ENCODE results near the gene CNPPD1.

The CNPPD1 gene
- 68.2 to 99.8 reads per million in 2 experiments for total RNA-seq

DNA sequence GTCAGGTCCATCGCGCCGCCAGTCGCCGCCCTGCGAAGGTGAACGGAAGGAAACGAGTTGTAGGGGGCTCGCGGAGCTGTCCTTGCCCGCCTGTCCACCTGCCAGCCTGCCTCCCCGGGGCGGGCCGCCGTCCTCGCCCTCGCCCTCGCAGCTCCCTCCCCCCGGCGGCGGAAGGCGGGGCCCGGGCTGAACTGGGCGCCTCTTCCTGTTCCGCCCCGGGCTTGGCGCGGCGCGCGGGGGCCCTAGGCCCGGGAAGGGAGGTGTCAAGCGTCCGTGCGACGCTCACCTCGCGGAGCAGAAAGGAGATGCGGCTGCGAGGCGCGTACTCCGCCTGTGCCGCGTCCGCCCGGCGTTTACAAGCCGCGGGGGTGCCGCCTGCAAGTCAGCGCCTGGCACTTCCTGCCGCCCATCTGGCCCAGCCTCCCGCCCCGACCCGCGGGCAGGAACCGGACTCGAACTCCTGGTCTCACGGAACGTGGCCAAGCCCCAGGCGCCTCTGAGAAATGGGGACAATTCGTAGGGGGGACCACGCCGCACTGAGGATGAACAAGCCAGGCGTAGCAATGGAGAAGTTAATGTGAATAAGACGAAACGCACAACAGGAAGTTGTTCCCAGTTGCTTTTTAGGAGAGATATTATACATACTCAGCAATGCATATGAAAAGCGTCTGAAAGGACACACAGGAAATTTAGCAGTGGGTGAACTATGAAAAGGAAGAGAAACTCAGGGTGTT is at the start of gene CNPPD1:
Gene CNPPD1, minus strand, starts transcription at position 108 of the 734 bp plus-strand sequence. Its CDS starts 97 bp downstream, at position 11.
- DNase-seq (ENCODE audit: low read depth) = peak; percentile 79

DNA sequence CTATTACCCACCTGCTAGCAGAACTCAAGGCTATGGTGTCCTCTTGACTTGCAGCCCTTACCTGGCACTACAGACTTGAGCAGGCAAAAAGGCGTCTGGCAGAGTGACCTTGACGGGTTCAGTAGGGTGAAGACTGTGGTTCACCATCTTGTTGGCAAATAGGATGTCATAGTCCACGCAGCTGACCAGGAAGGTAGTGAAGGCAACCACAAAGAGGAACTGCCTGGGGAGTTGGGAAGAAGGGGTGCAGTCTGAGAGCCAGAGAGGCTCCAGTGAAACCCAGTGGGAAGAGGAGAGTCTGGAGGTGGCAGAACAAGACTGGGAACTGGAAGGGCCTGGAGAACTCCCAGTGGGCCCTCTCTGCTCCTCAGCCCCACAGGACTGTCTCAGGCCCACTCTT is 48.6 kb upstream of the CNPPD1 start:
- DNase-seq (ENCODE audit: low read depth) = no peak

DNA sequence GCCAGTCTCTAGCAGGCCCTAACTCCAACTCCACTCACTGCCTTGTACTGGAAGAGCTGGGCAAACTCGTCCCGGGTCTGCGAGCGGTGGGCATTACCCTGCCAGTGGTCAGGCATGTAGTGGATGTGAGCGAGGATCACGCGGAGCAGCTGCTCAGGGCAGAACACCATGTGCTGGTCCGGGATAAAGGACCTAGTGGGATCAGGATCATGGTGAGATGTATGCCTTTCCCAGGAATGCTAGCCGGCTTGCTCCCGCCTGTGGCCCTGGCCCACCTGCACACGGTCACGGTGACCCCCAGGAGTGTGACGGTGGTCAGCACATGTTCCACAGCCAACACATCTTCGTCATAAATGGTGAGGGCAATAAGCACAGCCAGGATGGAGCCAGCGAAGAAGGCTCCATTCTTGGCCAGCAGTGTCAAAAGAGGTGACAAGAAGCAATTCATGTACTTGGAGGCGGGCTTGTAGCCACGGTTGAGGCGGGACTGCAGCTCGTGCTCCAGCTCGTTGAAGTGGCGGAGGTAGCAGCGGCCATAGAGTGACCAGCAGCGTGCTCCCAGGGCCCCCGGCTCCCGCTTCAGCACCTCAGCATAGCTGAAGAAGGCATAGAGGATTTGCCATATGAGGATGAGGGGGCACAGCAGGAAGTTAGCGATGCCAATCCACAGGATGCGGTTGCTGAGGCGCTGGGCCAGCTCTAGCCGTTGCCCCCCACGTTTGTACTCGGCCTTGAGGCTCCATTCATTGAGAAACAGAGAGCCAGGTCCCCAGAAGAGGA is 47.3 kb upstream of the CNPPD1 start:
- DNase-seq (ENCODE audit: low read depth) = no peak

DNA sequence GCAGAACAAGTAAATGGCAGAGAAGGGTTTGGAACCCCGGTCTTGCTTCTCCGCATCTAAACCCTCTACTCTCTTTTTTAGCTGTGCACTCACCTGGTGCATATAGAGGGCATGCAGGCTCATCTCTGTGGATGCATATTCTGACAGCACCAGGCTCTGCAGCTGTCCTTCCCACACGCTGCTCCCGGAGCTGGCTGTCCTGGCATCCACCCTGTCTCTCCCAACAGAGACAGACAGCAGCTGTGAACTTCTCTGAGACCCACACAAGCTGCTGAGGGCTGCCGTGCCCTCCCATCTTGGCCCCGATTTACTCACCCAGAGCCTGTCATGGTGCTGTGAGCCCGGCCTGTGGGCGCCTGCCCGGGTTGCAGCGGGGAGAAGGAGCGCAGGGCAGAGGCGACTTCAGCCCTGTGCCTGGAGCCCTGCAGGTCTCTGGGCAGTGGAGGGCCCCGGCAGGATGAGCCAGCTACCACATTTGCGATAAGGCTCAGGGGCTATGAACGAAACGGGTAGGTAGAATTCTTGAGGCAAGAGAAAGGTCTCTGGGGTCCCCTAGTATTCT is 45.3 kb upstream of the CNPPD1 start:
- DNase-seq (ENCODE audit: low read depth) = no peak

DNA sequence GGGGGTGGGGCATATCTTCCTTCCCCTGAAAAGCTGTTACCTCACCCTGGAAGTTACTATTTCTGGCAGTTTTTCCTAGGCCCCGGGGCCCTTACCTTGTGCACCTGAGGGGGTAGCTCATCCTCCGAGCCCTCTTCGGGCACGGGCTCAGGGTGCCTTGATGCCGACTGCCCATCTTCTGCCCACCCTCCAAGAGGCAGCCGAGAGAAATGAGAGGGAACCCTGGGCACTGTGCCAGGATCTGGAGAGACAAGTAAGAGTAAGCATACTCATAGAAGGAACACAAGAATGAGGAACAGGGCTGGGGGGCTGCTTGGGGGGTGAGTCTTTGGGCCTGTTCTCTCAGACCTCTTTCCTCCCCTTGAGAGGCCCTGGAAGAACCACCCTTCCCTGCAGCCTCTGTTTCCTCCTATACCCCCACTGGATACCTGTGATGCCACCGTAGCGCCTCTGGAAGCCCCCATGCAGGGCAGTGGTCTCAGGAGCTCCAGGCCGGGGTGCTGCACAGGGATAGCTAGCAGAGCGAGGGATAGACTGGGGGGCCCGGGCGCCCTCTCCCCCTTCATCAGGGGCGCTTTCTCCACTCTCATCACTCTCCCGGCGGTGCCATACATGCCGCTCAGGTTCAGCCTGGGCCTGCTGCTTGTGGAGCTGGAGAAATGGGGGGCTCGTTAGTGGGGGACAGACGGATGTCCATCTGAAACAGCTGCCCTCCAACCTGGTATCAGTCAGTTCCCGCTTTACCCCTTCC is 44.1 kb upstream of the CNPPD1 start:
- DNase-seq (ENCODE audit: low read depth) = no peak

DNA sequence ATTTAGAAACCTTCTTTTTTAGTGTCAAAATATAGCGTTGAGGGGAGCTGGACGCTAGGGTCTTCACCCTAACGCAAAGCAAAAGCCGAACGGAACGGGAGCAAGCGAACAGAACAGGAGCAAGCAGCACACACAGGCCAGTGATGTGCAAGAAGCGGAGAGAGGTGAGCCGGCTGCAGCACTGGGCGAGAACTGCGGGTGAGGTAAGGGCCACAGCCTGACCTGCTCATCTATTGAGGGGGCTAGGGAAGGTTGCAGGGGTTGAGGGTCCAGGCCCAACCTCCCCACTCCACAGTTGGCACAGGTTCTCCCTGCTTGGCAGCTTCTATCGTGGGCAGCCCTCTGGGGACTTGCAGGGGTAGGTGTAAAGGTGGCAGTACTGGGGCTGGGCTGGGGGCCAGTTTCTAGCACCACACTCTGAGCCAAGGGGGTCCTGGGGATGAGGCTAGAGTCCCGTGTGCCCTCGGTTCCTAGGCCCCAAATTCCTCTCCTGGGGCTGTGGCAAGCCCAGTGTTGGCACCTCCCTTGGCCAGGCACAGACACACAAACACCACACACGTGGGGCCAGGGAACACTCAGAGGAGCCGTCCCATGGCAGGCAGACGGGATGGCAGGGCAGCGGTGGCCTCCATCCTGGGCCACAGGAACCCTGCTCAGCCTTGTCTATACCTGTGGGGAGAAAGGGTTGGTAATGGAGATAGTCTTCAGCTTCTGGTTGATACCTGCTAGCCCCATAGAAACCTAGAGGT is 43.2 kb upstream of the CNPPD1 start:
- DNase-seq (ENCODE audit: low read depth) = no peak

DNA sequence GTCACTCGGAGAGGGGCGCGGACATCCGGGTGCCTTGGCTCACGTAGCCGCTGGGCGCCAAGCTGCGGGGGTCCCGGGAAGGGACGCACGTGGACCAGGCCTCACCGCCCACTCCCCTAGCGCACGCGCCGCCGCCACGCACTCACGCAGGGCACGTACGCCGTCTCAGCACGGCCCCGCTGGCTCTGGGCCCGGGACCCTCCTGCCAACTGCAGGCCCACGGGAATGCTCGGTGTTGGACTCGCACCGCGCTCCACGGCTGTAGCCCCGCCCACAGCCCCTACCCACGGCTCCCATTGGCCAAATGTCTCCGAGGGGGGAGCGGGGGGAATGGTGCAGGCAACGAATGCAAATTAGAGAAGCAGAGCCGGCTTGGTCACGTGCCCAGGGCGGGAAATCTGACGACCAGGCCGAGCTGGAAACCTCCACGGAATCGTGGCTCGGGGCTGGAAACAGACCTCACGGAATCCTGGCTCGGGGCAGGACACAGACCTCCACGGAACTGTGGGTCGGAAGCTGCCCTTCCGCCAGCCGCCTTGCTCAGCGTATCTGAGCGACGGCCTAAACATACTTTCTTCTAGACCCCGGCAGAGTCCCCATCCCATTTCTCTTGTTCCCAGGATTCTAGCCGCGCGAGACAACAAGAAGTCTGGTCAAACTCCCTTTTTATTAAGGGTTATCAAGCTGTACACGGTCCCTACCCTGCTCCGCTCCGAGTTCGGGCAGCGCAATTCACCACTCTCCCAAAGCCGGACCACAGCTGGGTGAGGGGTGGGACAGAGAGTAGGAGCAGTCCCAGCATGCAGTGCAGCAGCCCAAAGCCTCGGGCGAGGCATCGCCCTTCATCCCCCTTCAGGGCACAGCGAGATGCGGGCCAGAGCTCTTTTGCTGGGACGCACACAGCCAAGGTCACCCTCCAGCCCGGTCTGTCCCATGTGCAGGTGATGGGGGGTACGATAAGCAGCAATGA is 42.3 kb upstream of the CNPPD1 start, which contains the start of gene ABCB6:
Gene ABCB6, minus strand, starts transcription at position 227 of the 970 bp plus-strand sequence. CDS start 285 bp downstream, outside the sequence.
- DNase-seq (ENCODE audit: low read depth) = peak; percentile 86

DNA sequence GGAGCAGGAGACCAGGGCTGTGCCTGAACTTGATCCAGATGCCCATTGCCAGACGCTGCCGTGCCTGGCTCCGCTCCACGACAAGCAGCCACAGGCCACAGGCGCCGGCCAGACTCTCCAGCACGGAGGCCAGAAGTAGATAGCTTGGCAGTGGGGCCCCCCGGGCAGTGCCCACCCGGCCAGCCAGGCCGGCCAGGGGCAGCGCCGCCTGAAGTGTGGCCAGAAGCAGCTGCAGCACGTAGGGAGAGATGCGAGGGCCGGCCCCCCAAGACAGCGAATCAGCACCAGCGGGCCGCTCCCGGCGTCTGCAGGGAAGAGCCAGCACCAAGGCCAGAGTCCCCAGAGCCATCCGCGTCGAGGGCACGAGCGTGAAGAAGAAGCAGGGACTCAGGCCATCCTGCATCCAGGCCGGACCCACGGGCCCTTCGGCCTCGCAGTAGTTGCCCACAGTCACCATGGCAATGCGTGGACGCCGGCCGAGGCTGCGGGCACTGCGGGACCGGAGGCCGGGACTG is 41.5 kb upstream of the CNPPD1 start:
- no peak for DNase-seq (ENCODE audit: low read depth)

DNA sequence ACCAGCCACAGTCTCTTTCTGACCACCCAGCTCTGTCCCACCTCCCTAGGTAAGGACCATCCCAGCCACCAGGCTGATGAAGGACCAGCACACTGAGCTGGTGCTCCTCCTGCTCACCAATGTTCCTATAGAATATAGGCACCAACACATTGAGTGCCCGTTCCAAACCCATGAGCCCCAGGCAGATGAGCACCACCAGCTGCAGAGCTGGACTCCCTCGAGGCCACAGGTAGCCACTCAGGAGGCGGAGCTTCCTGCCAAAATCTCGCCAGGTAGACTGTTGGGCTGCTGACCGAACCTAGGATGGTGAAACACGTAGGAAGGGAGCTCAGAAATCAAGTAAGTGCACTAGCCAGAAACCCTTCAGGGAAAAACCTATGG is 39.8 kb upstream of the CNPPD1 start:
- no peak for DNase-seq (ENCODE audit: low read depth)

DNA sequence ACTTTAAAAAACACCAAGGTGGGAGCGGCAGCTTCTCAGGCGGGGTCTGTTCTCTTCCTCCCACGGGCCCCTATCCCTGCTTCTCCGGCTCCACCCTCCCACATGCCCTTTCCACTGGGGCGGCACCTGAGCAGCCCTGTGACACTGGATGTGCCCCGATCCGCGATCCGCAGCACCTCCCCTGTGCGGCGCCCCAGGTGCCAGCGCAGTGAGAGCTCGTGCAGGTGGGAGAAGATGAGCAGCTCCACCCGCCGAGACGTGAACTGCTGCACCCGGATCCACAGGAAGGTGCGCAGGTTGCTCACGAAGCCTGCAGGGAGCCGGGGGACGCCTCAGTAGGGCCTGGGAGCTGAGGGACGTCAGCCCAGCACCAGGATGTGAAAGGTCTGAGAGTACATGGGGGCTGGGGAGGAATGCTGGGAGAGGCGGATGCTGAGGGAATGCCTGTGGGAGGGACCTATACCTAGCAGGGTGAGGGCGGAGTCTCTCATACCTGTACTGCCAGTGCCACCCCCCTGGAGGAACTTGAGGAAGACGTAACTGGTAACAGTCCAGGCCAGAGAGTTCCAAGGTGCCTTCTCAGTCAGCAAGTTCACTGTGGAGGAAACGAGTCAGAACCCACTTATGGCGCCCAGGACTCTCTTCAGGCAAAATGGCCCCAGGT is 39.3 kb upstream of the CNPPD1 start:
- no peak for DNase-seq (ENCODE audit: low read depth)

DNA sequence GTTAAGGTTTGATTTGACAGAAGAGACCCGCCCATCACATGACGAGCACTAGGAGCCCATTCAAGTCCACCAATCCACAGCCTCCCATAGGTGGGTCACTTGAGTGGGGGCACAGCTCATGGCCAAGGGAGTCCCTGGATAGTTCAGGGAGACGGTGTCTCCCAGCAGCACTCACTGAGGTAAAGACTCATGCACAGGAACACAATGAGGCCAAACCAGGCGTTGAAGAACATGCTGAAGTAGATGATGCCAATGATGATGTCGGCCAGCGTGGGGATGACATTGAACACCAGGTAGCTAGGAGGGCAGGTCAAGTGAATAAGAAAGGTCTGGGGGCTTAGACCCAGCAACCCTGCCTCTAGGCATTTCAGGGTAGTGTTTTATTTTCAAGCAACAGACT is 38.1 kb upstream of the CNPPD1 start:
- no peak for DNase-seq (ENCODE audit: low read depth)

DNA sequence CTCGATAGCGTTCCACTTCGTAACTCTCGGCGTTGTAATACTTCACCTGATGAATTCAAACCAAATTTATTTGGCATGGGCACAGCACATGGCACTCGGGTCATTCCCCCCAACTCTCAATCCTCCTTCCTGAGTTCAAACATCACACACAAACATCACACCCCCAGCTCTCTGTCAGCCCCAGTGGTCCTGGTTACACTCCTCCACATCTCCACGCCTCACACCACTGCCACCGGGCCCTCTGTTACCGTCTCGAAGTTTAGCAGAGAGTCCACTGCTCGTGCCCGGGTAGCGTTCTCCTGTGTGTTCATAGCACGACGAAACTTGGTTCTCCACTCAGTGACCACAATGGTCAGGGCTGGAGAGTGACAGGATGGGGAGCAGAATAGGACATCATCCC is 37.4 kb upstream of the CNPPD1 start:
- no peak for DNase-seq (ENCODE audit: low read depth)

DNA sequence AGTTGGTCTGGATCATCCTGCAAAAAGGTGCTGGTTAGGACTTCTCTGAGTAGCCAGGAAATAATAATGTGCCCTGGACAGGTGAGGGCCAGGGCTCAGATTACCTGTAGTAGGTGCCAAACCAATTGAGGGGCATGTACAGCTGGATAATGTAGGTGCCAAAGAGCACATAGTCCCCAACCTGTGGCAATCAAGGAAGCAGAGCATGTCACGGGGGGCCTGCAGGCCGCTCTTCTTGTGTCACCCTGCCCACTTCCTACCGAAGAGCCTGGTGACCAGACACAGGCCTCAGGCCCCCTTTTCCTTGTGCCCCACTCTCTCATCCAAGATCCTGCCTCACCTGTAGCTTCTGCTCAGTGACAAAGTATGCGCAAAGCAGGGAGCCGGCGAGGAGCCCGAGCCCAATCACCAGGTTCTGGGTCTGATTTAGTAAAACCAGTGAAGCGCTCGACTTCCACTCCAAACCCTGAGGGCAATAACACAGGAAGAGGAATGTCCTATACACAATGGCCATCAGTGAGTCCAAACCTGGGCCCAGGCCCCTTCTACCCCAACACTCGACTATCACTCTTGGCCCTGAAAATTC is 36.9 kb upstream of the CNPPD1 start:
- no peak for DNase-seq (ENCODE audit: low read depth)

DNA sequence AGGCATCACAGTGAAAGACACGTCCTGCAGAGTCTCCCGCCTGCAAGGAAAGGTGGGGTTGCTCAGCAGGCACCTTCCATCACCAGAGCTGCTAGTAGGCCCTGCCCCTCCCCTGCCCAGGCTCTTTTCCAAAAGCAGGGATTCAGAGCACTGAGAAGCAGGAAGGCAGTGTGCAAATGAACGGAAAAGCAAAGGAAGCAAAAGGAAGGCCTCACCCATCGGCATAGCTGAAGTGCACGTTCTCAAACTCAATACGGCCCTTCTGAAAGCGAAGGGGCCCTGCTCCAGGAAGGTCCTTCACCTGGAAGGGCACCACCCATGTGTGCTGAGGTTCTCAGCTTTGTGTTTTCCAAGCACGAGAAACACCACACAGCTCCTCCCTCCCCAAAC is 36.3 kb upstream of the CNPPD1 start:
- no peak for DNase-seq (ENCODE audit: low read depth)

DNA sequence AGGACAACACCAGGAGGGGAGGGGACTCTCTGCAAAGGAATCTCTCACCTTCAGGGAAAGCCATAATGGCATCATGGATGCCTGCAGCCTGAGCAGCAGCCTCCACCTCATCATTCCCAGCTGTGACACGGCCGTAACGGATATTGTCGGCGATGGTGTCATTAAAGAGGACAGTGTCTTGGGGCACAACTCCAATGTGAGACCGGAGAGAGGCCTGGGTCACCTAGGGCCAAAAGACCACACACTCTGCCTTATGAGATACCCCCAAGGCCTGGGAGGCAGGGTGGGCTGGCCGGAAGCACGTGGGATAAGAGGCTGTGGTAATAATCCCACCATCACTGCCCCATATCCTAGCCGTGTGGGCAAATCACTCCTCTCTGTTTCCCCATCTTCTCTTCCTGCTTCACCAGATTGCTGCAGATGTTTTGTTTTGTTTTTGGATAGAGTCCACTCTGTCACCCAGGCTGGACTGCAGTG is 34.2 kb upstream of the CNPPD1 start:
- no peak for DNase-seq (ENCODE audit: low read depth)

DNA sequence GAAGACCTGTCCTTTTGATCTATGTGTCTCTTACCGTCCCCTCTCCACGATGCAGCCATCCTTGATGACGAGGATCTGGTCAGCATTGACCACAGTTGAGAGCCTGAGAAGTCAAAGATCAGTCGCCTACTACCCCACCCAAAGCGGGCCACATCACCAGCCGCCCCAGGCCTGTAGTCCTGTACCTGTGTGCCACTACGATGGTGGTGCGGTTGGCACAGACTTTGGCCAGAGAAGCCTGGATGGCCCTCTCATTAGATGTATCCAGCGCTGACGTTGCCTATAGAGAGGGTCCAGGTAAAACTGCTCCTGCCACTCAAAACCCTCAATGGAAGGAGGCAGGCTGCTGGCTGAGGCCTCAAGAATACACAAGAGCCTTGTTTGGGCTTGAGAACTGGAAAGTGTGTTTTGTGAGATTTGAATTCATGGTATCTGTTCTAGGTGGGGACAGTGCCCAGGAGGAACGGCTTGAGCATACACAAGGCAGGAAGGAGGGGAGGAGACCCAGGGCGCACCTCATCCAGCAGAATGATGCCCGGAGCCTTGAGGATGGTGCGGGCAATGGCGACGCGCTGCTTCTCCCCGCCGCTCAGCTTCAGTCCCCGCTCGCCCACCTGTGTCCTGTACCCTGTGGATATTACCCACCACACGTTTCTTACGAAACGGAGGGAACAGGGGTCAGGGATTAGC is 33.6 kb upstream of the CNPPD1 start:
- DNase-seq (ENCODE audit: low read depth) = no peak

DNA sequence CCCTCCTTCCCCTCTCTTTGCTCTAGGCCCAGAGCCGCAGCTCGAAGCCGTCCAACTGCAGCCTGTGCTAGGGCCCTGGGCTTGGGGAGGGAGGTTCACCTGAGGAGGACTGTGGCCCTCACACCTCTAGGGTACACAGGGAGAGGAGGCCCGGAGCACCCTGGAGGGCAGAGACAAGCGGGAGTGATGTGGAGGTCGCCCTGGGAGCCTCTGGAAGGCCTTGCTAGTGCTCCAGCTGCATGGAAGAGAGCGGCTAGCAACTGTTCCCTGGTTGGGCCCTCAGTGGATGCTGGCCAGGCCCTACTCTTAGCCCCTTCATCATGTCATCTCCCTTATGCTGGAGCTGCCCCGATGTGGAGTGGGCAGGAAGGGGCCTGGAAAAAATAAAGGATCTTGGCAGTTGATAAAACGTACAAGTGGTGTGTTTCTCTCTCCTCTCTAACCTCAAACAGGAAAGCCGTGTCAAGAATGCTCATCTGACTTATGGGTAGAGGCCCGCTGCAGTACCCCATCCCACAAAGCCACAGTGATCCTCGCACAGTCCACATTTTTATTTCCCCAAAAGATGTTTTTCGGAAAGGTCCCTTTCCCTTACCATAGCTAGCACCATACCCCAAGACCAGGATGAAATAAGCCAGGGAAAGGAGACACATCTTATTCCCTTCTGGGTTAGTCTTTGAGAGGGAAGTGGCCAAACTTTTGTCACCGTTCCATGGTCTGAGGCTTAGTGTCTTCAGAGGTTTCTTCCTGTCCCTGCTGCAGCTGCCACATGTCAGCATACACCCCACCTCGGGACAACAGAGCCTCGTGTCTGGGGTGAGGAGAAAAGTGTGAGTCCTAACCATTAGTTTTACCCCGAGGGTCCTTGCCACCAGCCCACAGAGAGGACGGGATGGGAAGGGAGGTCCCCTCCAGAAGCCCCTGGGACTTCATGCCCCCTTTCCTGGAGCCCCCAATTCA is 32.8 kb upstream of the CNPPD1 start:
- DNase-seq (ENCODE audit: low read depth) = no peak

All from T follicular helper cell (primary cell).